Neural progenitor cell (in vitro differentiated cells): ENCODE data around the gene GABRB2. TPM values are rescaled to one million over a fixed set of nuclear protein-coding genes. Genes with fewer than 3 reads are reported as not detected.
A peak's percentile ranks its signal among the peaks of the same experiment; 100 is the strongest.

Experiments used
- DNase-seq: peaks from one replicate; pipeline ENCODE4 v3.0.0-alpha.2; 2016; ENCODE audit warnings: low spot score
- H2AFZ ChIP-seq: fragments of 200-600 bp; sonication (generic); replicated peaks from 2 replicates; pipeline ENCODE4 v1.6.1; 2016; ENCODE audit warnings: antibody characterized with exemption
- H3F3A ChIP-seq: fragments of 200-600 bp; sonication (generic); 2 replicates; pipeline ENCODE4 v1.6.1; 2016; ENCODE audit warnings: antibody characterized with exemption, low read depth
- H3K27ac ChIP-seq: fragments of 200-600 bp; sonication (generic); 2 replicates; pipeline ENCODE4 v1.5.1; 2016; ENCODE audit warnings: mild to moderate bottlenecking
- H3K27me3 ChIP-seq: fragments of 200-600 bp; sonication (generic); 2 replicates; pipeline ENCODE4 v1.6.1; 2016; ENCODE audit warnings: mild to moderate bottlenecking, moderate library complexity
- H3K36me3 ChIP-seq: fragments of 200-600 bp; sonication (generic); 2 replicates; pipeline ENCODE4 v1.5.1; 2016
- H3K4me1 ChIP-seq: fragments of 200-600 bp; sonication (generic); 2 replicates; pipeline ENCODE4 v1.6.1; 2016; ENCODE audit warnings: mixed run types
- H3K4me2 ChIP-seq: fragments of 200-600 bp; sonication (generic); 2 replicates; pipeline ENCODE4 v1.6.1; 2016
- H3K4me3 ChIP-seq: fragments of 200-600 bp; sonication (generic); 2 replicates; pipeline ENCODE4 v1.5.1; 2016
- H3K79me2 ChIP-seq: fragments of 200-600 bp; sonication (generic); 2 replicates; pipeline ENCODE4 v1.6.1; 2016; ENCODE audit warnings: low read depth
- H3K9ac ChIP-seq: fragments of 200-600 bp; sonication (generic); 2 replicates; pipeline ENCODE4 v1.6.1; 2016
- H3K9me3 ChIP-seq: fragments of 200-600 bp; sonication (generic); 2 replicates; pipeline ENCODE4 v1.5.1; 2016; ENCODE audit warnings: low read depth
- H4K20me1 ChIP-seq: fragments of 200-600 bp; sonication (generic); 2 replicates; pipeline ENCODE4 v1.6.1; 2016; ENCODE audit warnings: low read depth
- H3K27ac Mint-ChIP-seq: 3 replicates; pipeline ENCODE4 v1.8.0; 2021; ENCODE audit warnings: mixed read lengths
- H3K27me3 Mint-ChIP-seq: 2 replicates; pipeline ENCODE4 v1.8.0; 2022; ENCODE audit warnings: low read depth, mild to moderate bottlenecking, inconsistent platforms, moderate library complexity, mixed read lengths; ENCODE audit not compliant: insufficient read depth
- H3K36me3 Mint-ChIP-seq: 3 replicates; pipeline ENCODE4 v1.8.0; 2021; ENCODE audit warnings: mixed read lengths
- H3K4me1 Mint-ChIP-seq: 3 replicates; pipeline ENCODE4 v1.8.0; 2021; ENCODE audit warnings: mixed read lengths
- H3K4me3 Mint-ChIP-seq: 3 replicates; pipeline ENCODE4 v1.8.0; 2021; ENCODE audit warnings: mild to moderate bottlenecking, moderate library complexity, mixed read lengths
- H3K9me3 Mint-ChIP-seq: 3 replicates; pipeline ENCODE4 v1.8.0; 2020; ENCODE audit warnings: mixed read lengths
- EZH2 ChIP-seq: fragments of 200-600 bp; sonication (generic); IDR thresholded peaks from 2 replicates; pipeline ENCODE4 v1.6.1; 2017; ENCODE audit warnings: antibody characterized with exemption, mild to moderate bottlenecking, moderate library complexity
- EZH2phosphoT487 ChIP-seq: fragments of 200-600 bp; sonication (generic); IDR thresholded peaks from 2 replicates; pipeline ENCODE4 v1.6.1; 2017; ENCODE audit warnings: antibody characterized with exemption
- total RNA-seq: library from RNA; depleted of rRNA; stranded (reverse); fragments of >200 nt; gene quantifications from 2 replicates; pipeline ENCODE4 v1.2.3, GENCODE V29; 2015; ENCODE audit warnings: low replicate concordance
- TF ChIP-seq, protein P1 (sequence below): fragments of 200-600 bp; sonication (generic); IDR thresholded peaks from 2 replicates; pipeline ENCODE4 v1.5.1; 2017; ENCODE audit warnings: antibody characterized with exemption, mild to moderate bottlenecking

GABRB2 gene
- total RNA-seq, 1 donor from 2014 or later = 0.58 TPM

- Histone ChIP-seq H3K36me3 (no peaks in the 10 kb centered on the region), H3K4me2 (no peak overlapping the region), H2AFZ (no peak overlapping the region), H3K27me3 (no peaks in the 10 kb centered on the region), H3F3A (no peaks in the 10 kb centered on the region), H3K79me2 (no peaks in the 10 kb centered on the region), H3K4me1 (no peaks in the 10 kb centered on the region), H4K20me1 (no peaks in the 10 kb centered on the region), H3K9me3 (no peaks in the 10 kb centered on the region), H3K27ac (no peak overlapping the region), H3K9ac (no peak overlapping the region), H3K4me3 (no peak overlapping the region)
- Mint-ChIP-seq H3K4me3 (no peak overlapping the region), H3K36me3 (no peaks in the 10 kb centered on the region), H3K27me3 (no peaks in the 10 kb centered on the region), H3K4me1 (no peaks in the 10 kb centered on the region), H3K9me3 (no peaks in the 10 kb centered on the region), H3K27ac (no peak overlapping the region)
- TF ChIP-seq EZH2phosphoT487 (no peak), EZH2 (no peak)
- TF ChIP-seq, protein P1, sequence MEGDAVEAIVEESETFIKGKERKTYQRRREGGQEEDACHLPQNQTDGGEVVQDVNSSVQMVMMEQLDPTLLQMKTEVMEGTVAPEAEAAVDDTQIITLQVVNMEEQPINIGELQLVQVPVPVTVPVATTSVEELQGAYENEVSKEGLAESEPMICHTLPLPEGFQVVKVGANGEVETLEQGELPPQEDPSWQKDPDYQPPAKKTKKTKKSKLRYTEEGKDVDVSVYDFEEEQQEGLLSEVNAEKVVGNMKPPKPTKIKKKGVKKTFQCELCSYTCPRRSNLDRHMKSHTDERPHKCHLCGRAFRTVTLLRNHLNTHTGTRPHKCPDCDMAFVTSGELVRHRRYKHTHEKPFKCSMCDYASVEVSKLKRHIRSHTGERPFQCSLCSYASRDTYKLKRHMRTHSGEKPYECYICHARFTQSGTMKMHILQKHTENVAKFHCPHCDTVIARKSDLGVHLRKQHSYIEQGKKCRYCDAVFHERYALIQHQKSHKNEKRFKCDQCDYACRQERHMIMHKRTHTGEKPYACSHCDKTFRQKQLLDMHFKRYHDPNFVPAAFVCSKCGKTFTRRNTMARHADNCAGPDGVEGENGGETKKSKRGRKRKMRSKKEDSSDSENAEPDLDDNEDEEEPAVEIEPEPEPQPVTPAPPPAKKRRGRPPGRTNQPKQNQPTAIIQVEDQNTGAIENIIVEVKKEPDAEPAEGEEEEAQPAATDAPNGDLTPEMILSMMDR = no peak
- DNase-seq = no peak
Observed at GRCh38 chr5:161399996-161400562, 146.4 kb downstream of the GABRB2 start.

DNA sequence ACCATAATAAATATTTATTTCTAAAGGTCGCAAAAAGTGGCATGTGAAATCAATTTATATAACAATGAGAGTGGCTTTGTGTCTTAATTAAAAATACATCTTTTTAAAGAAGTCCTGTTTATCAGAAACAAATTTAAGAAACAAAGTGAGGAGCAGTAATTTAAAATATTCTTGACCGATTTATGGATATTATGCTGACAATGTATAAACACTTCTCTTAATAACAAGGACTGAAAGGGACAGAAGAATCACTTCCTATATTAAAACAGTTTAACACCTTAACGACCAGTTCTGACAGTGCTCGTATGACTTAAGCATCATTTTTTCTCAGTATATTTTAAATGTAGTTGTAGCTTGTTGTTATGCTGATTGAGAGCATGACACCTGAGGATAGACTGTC lies 149.1 kb downstream of the GABRB2 start:
- H3K27me3 ChIP-seq = no peaks in the 10 kb centered on the region
- no peaks in the 10 kb centered on the region for H3K36me3 ChIP-seq
- H3K4me2 ChIP-seq = no peak overlapping the region
- no peak for TF ChIP-seq EZH2phosphoT487
- TF ChIP-seq EZH2 = no peak
- TF ChIP-seq, protein P1 = no peak
- H3K4me3 ChIP-seq = no peak overlapping the region
- Mint-ChIP-seq H3K4me1 (no peaks in the 10 kb centered on the region), H3K4me3 (no peak overlapping the region), H3K9me3 (no peaks in the 10 kb centered on the region), H3K27me3 (no peaks in the 10 kb centered on the region), H3K36me3 (no peaks in the 10 kb centered on the region), H3K27ac (no peak overlapping the region)
- no peak overlapping the region for H2AFZ ChIP-seq
- H3K4me1 ChIP-seq = no peaks in the 10 kb centered on the region
- H3F3A ChIP-seq = no peaks in the 10 kb centered on the region
- DNase-seq = no peak
- H3K27ac ChIP-seq = no peak overlapping the region
- no peaks in the 10 kb centered on the region for H3K9me3 ChIP-seq
- H3K9ac ChIP-seq = no peak overlapping the region
- no peaks in the 10 kb centered on the region for H3K79me2 ChIP-seq
- no peaks in the 10 kb centered on the region for H4K20me1 ChIP-seq

- no peak overlapping the region for H3K27ac Mint-ChIP-seq
- peak overlapping the region; percentile 15 for H2AFZ ChIP-seq
- no peak overlapping the region for H3K4me3 ChIP-seq
- TF ChIP-seq EZH2 (no peak), EZH2phosphoT487 (no peak)
- TF ChIP-seq, protein P1 = no peak
- H3K9me3 ChIP-seq = no peaks in the 10 kb centered on the region
- H3K27me3 ChIP-seq = no peaks in the 10 kb centered on the region
- H3K4me1 Mint-ChIP-seq = peaks cover 2% of the 10 kb centered on the region
- H3F3A ChIP-seq = no peaks in the 10 kb centered on the region
- peaks cover 5% of the 10 kb centered on the region for H3K4me1 ChIP-seq
- no peaks in the 10 kb centered on the region for H3K79me2 ChIP-seq
- H3K36me3 ChIP-seq = no peaks in the 10 kb centered on the region
- H4K20me1 ChIP-seq = no peaks in the 10 kb centered on the region
- no peaks in the 10 kb centered on the region for H3K9me3 Mint-ChIP-seq
- H3K4me3 Mint-ChIP-seq = no peak overlapping the region
- no peak overlapping the region for H3K4me2 ChIP-seq
- no peak overlapping the region for H3K9ac ChIP-seq
- no peak for DNase-seq
- no peak overlapping the region for H3K27ac ChIP-seq
- no peaks in the 10 kb centered on the region for H3K27me3 Mint-ChIP-seq
- no peaks in the 10 kb centered on the region for H3K36me3 Mint-ChIP-seq
Observed at GRCh38 chr5:161396171-161396570, 150.4 kb downstream of the GABRB2 start.
